ENCODE measurements around the gene BATF. TPM values are rescaled to one million over a fixed set of nuclear protein-coding genes. Genes with fewer than 3 reads are reported as not detected.

BATF gene
- total RNA-seq, 1 donor from 2014 or later: 154 TPM

Other genes starting within 250 kb of the BATF start
- gene FOS, start 243.6 kb upstream of the BATF start, total RNA-seq: 24.7 and 27.8 TPM in 2 replicates
- gene JDP2, start 94.4 kb upstream of the BATF start, total RNA-seq: 1.1 and 1.4 TPM in 2 replicates
- gene FLVCR2, start 56.2 kb downstream of the BATF start, total RNA-seq: 3.2 and 5.9 TPM in 2 replicates
- 20.3 and 21.6 TPM in 2 replicates for gene ERG28, start 138.4 kb downstream of the BATF start, total RNA-seq
- gene TTLL5, start 138.8 kb downstream of the BATF start, total RNA-seq: 28.8 and 29.6 TPM in 2 replicates